Astrocyte (in vitro differentiated cells and primary cell): Measurements from ENCODE around the gene SENP2. TPM values are rescaled to one million over a fixed set of nuclear protein-coding genes. Genes with fewer than 3 reads are reported as not detected.

Source experiments
- DNase-seq: peaks from one replicate; pipeline ENCODE4 v3.0.0-alpha.2; 2010; ENCODE audit warnings: low read depth
- FAIRE-seq: peaks from 2 replicates; lab custom pipeline; 2011; peaks lifted over from hg19 to GRCh38; lab: Jason Lieb, UNC
- H2AFZ ChIP-seq: 2 replicates; pipeline ENCODE4 v1.6.0; 2012; ENCODE audit warnings: low read depth, low read length, inconsistent platforms
- H3K27ac ChIP-seq: 2 replicates; pipeline ENCODE4 v1.5.1; 2011; ENCODE audit warnings: low read depth, low read length, inconsistent platforms
- H3K27me3 ChIP-seq: 2 replicates; pipeline ENCODE4 v1.6.0; 2011; ENCODE audit warnings: low read length, inconsistent platforms; ENCODE audit not compliant: insufficient read depth
- H3K36me3 ChIP-seq: 2 replicates; pipeline ENCODE4 v1.5.1; 2011; ENCODE audit warnings: low read length, inconsistent platforms; ENCODE audit not compliant: insufficient read depth
- H3K4me1 ChIP-seq: 2 replicates; pipeline ENCODE4 v1.5.1; 2011; ENCODE audit warnings: low read length, inconsistent platforms; ENCODE audit not compliant: insufficient read depth
- H3K4me2 ChIP-seq: 2 replicates; pipeline ENCODE4 v1.6.0; 2012; ENCODE audit warnings: low read length, inconsistent platforms
- H3K4me3 ChIP-seq: 2 replicates; pipeline ENCODE4 v1.5.1; 2011; ENCODE audit warnings: low read depth, mild to moderate bottlenecking, low read length, inconsistent platforms; ENCODE audit not compliant: insufficient read depth
- H3K79me2 ChIP-seq: 2 replicates; pipeline ENCODE4 v1.6.0; 2012; ENCODE audit warnings: mild to moderate bottlenecking, low read length, inconsistent platforms; ENCODE audit not compliant: insufficient read depth
- H3K9ac ChIP-seq: 2 replicates; pipeline ENCODE4 v1.6.0; 2012; ENCODE audit warnings: mild to moderate bottlenecking, low read length, inconsistent platforms
- H3K9me3 ChIP-seq: 2 replicates; pipeline ENCODE4 v1.5.1; 2012; ENCODE audit warnings: low read depth, mild to moderate bottlenecking, low read length, inconsistent platforms; ENCODE audit not compliant: insufficient read depth
- H4K20me1 ChIP-seq: 2 replicates; pipeline ENCODE4 v1.6.0; 2012; ENCODE audit warnings: low read length, inconsistent platforms; ENCODE audit not compliant: insufficient read depth
- H3K27ac Mint-ChIP-seq: one replicate; pipeline ENCODE4 v1.8.0; 2021; ENCODE audit warnings: mild to moderate bottlenecking, mixed read lengths; ENCODE audit not compliant: unreplicated experiment
- H3K27me3 Mint-ChIP-seq: one replicate; pipeline ENCODE4 v1.8.0; 2021; ENCODE audit warnings: low read depth, mixed read lengths; ENCODE audit not compliant: unreplicated experiment
- H3K36me3 Mint-ChIP-seq: one replicate; pipeline ENCODE4 v1.8.0; 2021; ENCODE audit warnings: low read depth, mixed read lengths; ENCODE audit not compliant: unreplicated experiment
- H3K4me1 Mint-ChIP-seq: one replicate; pipeline ENCODE4 v1.8.0; 2021; ENCODE audit warnings: low read depth, mixed read lengths; ENCODE audit not compliant: unreplicated experiment
- H3K4me3 Mint-ChIP-seq: one replicate; pipeline ENCODE4 v1.8.0; 2021; ENCODE audit warnings: mild to moderate bottlenecking, moderate library complexity, mixed read lengths; ENCODE audit not compliant: unreplicated experiment
- H3K9me3 Mint-ChIP-seq: one replicate; pipeline ENCODE4 v1.8.0; 2021; ENCODE audit warnings: mild to moderate bottlenecking, mixed read lengths; ENCODE audit not compliant: unreplicated experiment
- CTCF ChIP-seq: IDR thresholded peaks from 2 replicates; pipeline ENCODE4 v1.5.1; 2011; ENCODE audit warnings: low read depth, mild to moderate bottlenecking, inconsistent platforms, low read length, moderate library complexity; ENCODE audit not compliant: insufficient read depth
- EZH2 ChIP-seq: IDR thresholded peaks from 2 replicates; pipeline ENCODE4 v1.6.1; 2012; ENCODE audit warnings: mild to moderate bottlenecking, low read length, inconsistent platforms; ENCODE audit not compliant: insufficient read depth
- total RNA-seq: library from RNA; stranded (reverse); gene quantifications from 2 replicates; pipeline ENCODE4 v1.2.1, GENCODE V29; 2021

Gene SENP2
- total RNA-seq, 1 donor from 2014 or later, result 44.1 TPM

GRCh38 chr3:185582236-185582635 is 3.9 kb upstream of the SENP2 start:
- no peaks in the 10 kb centered on the region for H3K9me3 Mint-ChIP-seq
- Histone ChIP-seq H3K4me1 (peaks cover 11% of the 10 kb centered on the region), H3K4me3 (no peak overlapping the region), H4K20me1 (no peaks in the 10 kb centered on the region), H3K27ac (no peak overlapping the region), H3K9ac (no peak overlapping the region), H3K4me2 (no peak overlapping the region), H3K27me3 (no peaks in the 10 kb centered on the region), H3K36me3 (no peaks in the 10 kb centered on the region), H2AFZ (no peak overlapping the region), H3K79me2 (peaks cover 10% of the 10 kb centered on the region), H3K9me3 (no peaks in the 10 kb centered on the region)
- DNase-seq (no peak), FAIRE-seq (no peak)
- no peaks in the 10 kb centered on the region for H3K36me3 Mint-ChIP-seq
- no peak overlapping the region for H3K27ac Mint-ChIP-seq
- TF ChIP-seq EZH2 (no peak), CTCF (no peak)
- no peak overlapping the region for H3K4me3 Mint-ChIP-seq
- H3K27me3 Mint-ChIP-seq, result no peaks in the 10 kb centered on the region
- H3K4me1 Mint-ChIP-seq, result peaks cover 9% of the 10 kb centered on the region

GRCh38 chr3:185582871-185583270 is 3.2 kb upstream of the SENP2 start:
- no peaks in the 10 kb centered on the region for H3K36me3 Mint-ChIP-seq
- no peak overlapping the region for H3K4me3 Mint-ChIP-seq
- Histone ChIP-seq H3K4me2 (no peak overlapping the region), H3K9ac (no peak overlapping the region), H3K27me3 (no peaks in the 10 kb centered on the region), H3K79me2 (peaks cover 12% of the 10 kb centered on the region), H3K36me3 (no peaks in the 10 kb centered on the region), H3K4me3 (no peak overlapping the region), H2AFZ (no peak overlapping the region), H3K4me1 (peaks cover 11% of the 10 kb centered on the region), H3K9me3 (no peaks in the 10 kb centered on the region), H3K27ac (no peak overlapping the region), H4K20me1 (no peaks in the 10 kb centered on the region)
- no peak for DNase-seq
- no peaks in the 10 kb centered on the region for H3K27me3 Mint-ChIP-seq
- TF ChIP-seq EZH2 (no peak), CTCF (no peak)
- no peak for FAIRE-seq
- peaks cover 9% of the 10 kb centered on the region for H3K4me1 Mint-ChIP-seq
- no peaks in the 10 kb centered on the region for H3K9me3 Mint-ChIP-seq
- no peak overlapping the region for H3K27ac Mint-ChIP-seq

GRCh38 chr3:185583925-185584324 is 2.2 kb upstream of the SENP2 start:
- Mint-ChIP-seq H3K4me3 (no peak overlapping the region), H3K27ac (no peak overlapping the region), H3K4me1 (peaks cover 16% of the 10 kb centered on the region), H3K36me3 (no peaks in the 10 kb centered on the region), H3K27me3 (no peaks in the 10 kb centered on the region), H3K9me3 (no peaks in the 10 kb centered on the region)
- no peak for DNase-seq
- no peaks in the 10 kb centered on the region for H3K9me3 ChIP-seq
- no peak overlapping the region for H3K4me3 ChIP-seq
- H3K9ac ChIP-seq, result no peak overlapping the region
- peaks cover 6% of the 10 kb centered on the region for H4K20me1 ChIP-seq
- H3K4me1 ChIP-seq, result peaks cover 11% of the 10 kb centered on the region
- no peak for FAIRE-seq
- peaks cover 19% of the 10 kb centered on the region for H3K79me2 ChIP-seq
- no peaks in the 10 kb centered on the region for H3K27me3 ChIP-seq
- no peak overlapping the region for H3K27ac ChIP-seq
- H2AFZ ChIP-seq, result no peak overlapping the region
- H3K4me2 ChIP-seq, result no peak overlapping the region
- TF ChIP-seq EZH2 (no peak), CTCF (no peak)
- no peaks in the 10 kb centered on the region for H3K36me3 ChIP-seq
